AG04450 (cell line): ENCODE data around the gene WDR90. TPM values are rescaled to one million over a fixed set of nuclear protein-coding genes. Genes with fewer than 3 reads are reported as not detected.

ENCODE experiments used
- CTCF ChIA-PET: fragments of 300-600, 350-600 bp; formaldehyde crosslinking; extraction: SDS; loops from one replicate; lab custom pipeline; 2022; ENCODE audit warnings: antibody characterized with exemption, inconsistent platforms; lab: Charles Lee
- POLR2A ChIA-PET: fragments of 350-600 bp; formaldehyde crosslinking; extraction: SDS; loops from one replicate; lab custom pipeline; 2021; ENCODE audit warnings: antibody characterized with exemption, inconsistent platforms; lab: Yijun Ruan, JAX
- DNase-seq: peaks from one replicate; pipeline ENCODE4 v3.0.0-alpha.2; 2011; ENCODE audit warnings: low read depth, low spot score
- H3K27ac ChIP-seq: one replicate; pipeline ENCODE4 v1.5.1; 2012; ENCODE audit warnings: low read depth, low read length, control low read depth
- H3K27me3 ChIP-seq: one replicate; pipeline ENCODE4 v1.6.0; 2012; ENCODE audit warnings: low read length; ENCODE audit not compliant: control insufficient read depth, insufficient read depth
- H3K4me3 ChIP-seq: 2 replicates; pipeline ENCODE4 v1.5.1; 2011; ENCODE audit warnings: mild to moderate bottlenecking, low read depth, low read length, control low read depth
- H3K9me3 ChIP-seq: 2 replicates; pipeline ENCODE4 v1.5.1; 2012; ENCODE audit warnings: low read length; ENCODE audit not compliant: control insufficient read depth, insufficient read depth
- polyA plus RNA-seq: library from polyadenylated mRNA; depleted of rRNA; stranded (reverse); fragments of >200 nt; gene quantifications from 2 replicates; pipeline ENCODE4 v1.2.3, GENCODE V29; 2011
- TF ChIP-seq, protein P1 (sequence below): IDR thresholded peaks from 2 replicates; pipeline ENCODE4 v1.5.1; 2011; ENCODE audit warnings: low read depth, low read length, control low read depth, inconsistent platforms

WDR90 gene
- polyA plus RNA-seq, 1 experiment: 2.1 TPM

DNA sequence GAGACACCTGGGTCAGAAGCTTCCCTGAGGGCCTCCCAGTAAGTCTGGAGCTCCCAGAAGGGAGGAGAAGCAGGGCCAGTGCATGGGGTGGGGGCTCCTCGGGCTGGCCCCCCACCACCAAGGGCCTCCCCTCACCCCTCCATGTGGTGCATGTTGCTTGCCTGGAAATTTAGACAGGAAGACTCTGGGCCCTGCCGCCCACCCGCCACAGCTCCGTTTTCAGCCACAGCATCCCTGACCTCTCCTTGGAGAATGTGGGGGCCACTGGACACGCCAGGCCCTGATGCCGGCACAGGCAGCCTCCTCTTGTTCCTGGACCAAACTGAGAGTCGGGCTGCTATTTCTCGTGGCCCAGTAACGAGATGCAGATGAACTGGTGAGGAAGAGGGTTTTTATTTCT is 10.3 kb upstream of the WDR90 start:
- H3K27ac ChIP-seq: no peak overlapping the region
- no peaks in the 10 kb centered on the region for H3K27me3 ChIP-seq
- TF ChIP-seq, protein P1, sequence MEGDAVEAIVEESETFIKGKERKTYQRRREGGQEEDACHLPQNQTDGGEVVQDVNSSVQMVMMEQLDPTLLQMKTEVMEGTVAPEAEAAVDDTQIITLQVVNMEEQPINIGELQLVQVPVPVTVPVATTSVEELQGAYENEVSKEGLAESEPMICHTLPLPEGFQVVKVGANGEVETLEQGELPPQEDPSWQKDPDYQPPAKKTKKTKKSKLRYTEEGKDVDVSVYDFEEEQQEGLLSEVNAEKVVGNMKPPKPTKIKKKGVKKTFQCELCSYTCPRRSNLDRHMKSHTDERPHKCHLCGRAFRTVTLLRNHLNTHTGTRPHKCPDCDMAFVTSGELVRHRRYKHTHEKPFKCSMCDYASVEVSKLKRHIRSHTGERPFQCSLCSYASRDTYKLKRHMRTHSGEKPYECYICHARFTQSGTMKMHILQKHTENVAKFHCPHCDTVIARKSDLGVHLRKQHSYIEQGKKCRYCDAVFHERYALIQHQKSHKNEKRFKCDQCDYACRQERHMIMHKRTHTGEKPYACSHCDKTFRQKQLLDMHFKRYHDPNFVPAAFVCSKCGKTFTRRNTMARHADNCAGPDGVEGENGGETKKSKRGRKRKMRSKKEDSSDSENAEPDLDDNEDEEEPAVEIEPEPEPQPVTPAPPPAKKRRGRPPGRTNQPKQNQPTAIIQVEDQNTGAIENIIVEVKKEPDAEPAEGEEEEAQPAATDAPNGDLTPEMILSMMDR: no peak
- ChIA-PET POLR2A (no interaction called here), CTCF (no interaction called here)
- no peak for DNase-seq
- no peak overlapping the region for H3K4me3 ChIP-seq
- no peaks in the 10 kb centered on the region; the same call in 1 of the 2 replicates for H3K9me3 ChIP-seq

- CTCF ChIA-PET: interaction anchor here (0.7 kb wide), 1 partner anchor 225 kb away, joined by 5 read pairs; no protein-coding TSS in a partner anchor
- Histone ChIP-seq H3K27me3 (no peaks in the 10 kb centered on the region), H3K4me3 (peak overlapping the region; percentile 80), H3K27ac (no peak overlapping the region), H3K9me3 (no peaks in the 10 kb centered on the region; the same call in 1 of the 2 replicates)
- TF ChIP-seq, protein P1: no peak
- no peak for DNase-seq
- POLR2A ChIA-PET: no interaction called here
Measured at GRCh38 chr16:640614-641013, 8.6 kb upstream of the WDR90 start.

DNA sequence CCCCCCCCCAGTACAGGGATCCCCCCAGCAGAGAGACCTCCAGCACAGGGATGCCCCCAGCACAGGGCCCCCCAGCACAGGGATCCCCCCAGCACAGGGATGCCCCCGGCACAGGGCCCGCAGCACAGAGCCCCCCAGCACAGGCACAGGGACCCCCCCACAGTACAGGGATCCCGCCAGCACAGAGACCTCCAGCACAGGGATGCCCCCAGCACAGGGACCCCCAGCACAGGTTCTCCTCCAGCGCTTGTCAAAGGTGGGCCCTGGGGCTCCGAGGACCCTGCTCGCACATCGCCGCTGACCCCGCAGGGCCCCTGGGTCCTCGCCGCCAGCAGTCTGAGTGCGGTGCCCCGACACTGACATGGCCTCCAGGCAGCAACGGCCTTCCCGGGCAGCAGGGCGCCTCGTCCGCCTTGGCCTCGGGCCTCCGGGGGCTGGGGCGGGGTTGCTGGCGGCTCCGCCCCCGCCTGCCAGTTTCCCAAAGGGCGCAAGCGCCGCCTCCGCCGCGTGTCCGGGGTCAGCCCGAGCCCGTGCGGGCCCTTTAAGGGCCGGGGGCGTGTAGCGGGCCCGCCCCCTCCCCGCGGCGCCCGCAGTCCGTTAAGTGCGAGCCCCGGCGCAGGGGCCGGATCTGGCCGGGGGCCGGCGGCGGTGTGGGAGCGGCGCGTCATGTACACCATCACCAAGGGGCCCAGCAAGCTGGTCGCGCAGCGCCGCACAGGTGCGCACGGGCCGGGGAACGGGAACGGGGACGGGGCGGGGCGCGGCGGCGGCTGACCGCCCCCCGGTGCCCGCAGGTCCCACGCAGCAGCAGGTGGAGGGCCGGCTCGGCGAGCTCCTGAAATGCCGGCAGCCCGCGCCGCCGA is 7.6 kb upstream of the WDR90 start, which contains the start of gene MCRIP2:
TSS of gene MCRIP2 (plus strand) at position 503 of the 863 bp plus-strand sequence. CDS start at position 667, 164 bp downstream.
- Histone ChIP-seq H3K4me3 (peak within 1 kb of the TSS; percentile 80), H3K27ac (no peak within 1 kb of the TSS), H3K9me3 (no peaks in the 10 kb centered on the region; the same call in 1 of the 2 replicates), H3K27me3 (no peaks in the 10 kb centered on the region)
- ChIA-PET CTCF (no interaction called here), POLR2A (no interaction called here)
- DNase-seq: peak; percentile 41
- TF ChIP-seq, protein P1: no peak

DNA sequence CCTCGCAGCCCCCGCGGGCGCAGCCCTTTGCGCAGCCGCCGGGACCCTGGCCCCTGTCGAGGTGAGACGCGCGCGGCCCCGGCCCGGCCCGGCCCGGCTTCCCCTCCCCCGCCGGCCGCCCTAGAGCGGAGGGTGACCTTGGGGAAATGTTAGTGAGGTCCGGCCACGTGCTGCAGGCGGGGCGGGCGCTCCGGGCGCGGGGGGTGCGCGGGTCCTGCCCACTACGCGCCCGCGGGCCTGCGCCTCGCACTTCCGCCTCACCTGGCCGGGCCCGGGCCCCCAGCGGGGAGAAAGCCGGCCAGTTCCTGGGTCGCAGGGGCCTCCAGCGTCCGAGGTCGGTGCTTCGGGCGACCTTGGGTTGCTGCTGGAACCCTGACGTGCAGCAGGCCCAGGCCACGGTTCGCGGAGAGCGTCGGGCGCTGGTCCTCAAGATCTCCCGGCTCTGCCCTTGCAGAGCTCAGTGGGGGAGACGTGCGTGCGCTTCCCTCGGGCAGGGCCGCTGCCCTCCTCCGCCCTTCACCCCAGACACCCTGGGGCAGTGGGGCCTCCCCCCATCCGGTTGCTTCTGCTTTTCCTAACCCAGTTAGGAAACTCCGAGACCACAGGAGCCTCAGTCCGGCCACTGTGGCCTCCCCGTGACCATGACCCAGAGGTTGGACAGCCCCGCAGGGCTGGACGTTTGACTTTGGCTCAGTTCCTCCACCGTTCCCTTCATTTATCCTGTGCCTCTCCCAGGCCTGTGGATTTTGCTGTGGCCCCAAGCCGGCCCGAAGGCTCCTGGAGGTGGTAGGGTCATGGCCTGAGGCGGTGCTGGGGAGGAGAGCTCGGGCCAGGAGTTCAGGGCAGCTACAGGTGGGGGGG is 6.7 kb upstream of the WDR90 start:
- Histone ChIP-seq H3K9me3 (no peaks in the 10 kb centered on the region; the same call in 1 of the 2 replicates), H3K27me3 (no peaks in the 10 kb centered on the region), H3K27ac (no peak overlapping the region), H3K4me3 (peak overlapping the region; percentile 80)
- TF ChIP-seq, protein P1: no peak
- ChIA-PET CTCF (no interaction called here), POLR2A (no interaction called here)
- DNase-seq: no peak

DNA sequence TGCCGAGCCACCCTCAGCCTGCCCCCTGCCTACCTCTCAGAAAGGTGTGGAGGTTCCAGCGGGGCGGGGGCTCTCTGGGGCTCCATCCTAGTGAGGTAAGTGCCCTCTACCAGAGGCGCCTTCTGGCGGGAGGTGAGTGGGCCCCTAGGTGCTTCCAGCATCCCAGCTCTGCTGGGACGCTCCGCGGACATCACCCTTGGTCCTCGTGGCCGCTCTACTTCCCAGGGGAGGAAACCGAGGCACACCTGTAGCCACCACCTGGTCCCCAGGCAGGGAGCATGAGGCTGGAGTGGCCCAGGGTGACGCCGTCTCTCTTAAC is 6.2 kb upstream of the WDR90 start:
- Histone ChIP-seq H3K27ac (no peak overlapping the region), H3K4me3 (peak overlapping the region; percentile 80), H3K9me3 (no peaks in the 10 kb centered on the region; the same call in 1 of the 2 replicates), H3K27me3 (no peaks in the 10 kb centered on the region)
- TF ChIP-seq, protein P1: no peak
- DNase-seq: no peak
- ChIA-PET POLR2A (no interaction called here), CTCF (no interaction called here)
